Calu3 (cell line): ENCODE data around the gene PCIF1. TPM values are rescaled to one million over a fixed set of nuclear protein-coding genes. Genes with fewer than 3 reads are reported as not detected.

Source experiments
- BruUV-seq: library from RNA; stranded (reverse); fragments of 400-500 nt; replicated peaks from 2 replicates; lab custom pipeline; 2021; lab: Mats Ljungman, UMichigan
- CTCF ChIA-PET: fragments of 300-600 bp; sonication (Branson Sonifier 250); formaldehyde crosslinking; loops from one replicate; lab custom pipeline; 2022; ENCODE audit warnings: antibody characterized with exemption; lab: Charles Lee
- DNase-seq: peaks from one replicate; pipeline ENCODE4 v3.0.0; 2022
- H3K27ac Mint-ChIP-seq: one replicate; pipeline ENCODE4 v1.8.0; 2022; ENCODE audit warnings: mixed read lengths; ENCODE audit not compliant: unreplicated experiment
- H3K27me3 Mint-ChIP-seq: one replicate; pipeline ENCODE4 v1.8.0; 2022; ENCODE audit warnings: mixed read lengths; ENCODE audit not compliant: unreplicated experiment
- H3K36me3 Mint-ChIP-seq: one replicate; pipeline ENCODE4 v1.8.0; 2022; ENCODE audit warnings: mild to moderate bottlenecking, moderate library complexity, mixed read lengths; ENCODE audit not compliant: insufficient read depth, unreplicated experiment
- H3K4me1 Mint-ChIP-seq: one replicate; pipeline ENCODE4 v1.8.0; 2022; ENCODE audit warnings: mild to moderate bottlenecking, low read depth, mixed read lengths; ENCODE audit not compliant: unreplicated experiment
- H3K4me3 Mint-ChIP-seq: one replicate; pipeline ENCODE4 v1.8.0; 2022; ENCODE audit warnings: mild to moderate bottlenecking, low read depth, moderate library complexity, mixed read lengths; ENCODE audit not compliant: unreplicated experiment
- H3K9me3 Mint-ChIP-seq: one replicate; pipeline ENCODE4 v1.8.0; 2022; ENCODE audit warnings: low read depth, mixed read lengths; ENCODE audit not compliant: unreplicated experiment
- CTCF ChIP-seq: fragments of 200-600 bp; IDR thresholded peaks from one replicate; pipeline ENCODE4 v1.8.0; 2022; ENCODE audit warnings: antibody characterized with exemption; ENCODE audit not compliant: unreplicated experiment
- intact Hi-C: fragments of 100-400 bp; cut with micrococcal nuclease; formaldehyde crosslinking; loops from one replicate; pipeline ENCODE4 v1.10.0; 2022; ENCODE audit not compliant: unreplicated experiment
- total RNA-seq: library from RNA; stranded (reverse); gene quantifications from 2 replicates; pipeline ENCODE4 v1.2.3, GENCODE V29; 2022

Gene PCIF1
- total RNA-seq, 1 experiment from 2014 or later = 39.8 TPM

DNA sequence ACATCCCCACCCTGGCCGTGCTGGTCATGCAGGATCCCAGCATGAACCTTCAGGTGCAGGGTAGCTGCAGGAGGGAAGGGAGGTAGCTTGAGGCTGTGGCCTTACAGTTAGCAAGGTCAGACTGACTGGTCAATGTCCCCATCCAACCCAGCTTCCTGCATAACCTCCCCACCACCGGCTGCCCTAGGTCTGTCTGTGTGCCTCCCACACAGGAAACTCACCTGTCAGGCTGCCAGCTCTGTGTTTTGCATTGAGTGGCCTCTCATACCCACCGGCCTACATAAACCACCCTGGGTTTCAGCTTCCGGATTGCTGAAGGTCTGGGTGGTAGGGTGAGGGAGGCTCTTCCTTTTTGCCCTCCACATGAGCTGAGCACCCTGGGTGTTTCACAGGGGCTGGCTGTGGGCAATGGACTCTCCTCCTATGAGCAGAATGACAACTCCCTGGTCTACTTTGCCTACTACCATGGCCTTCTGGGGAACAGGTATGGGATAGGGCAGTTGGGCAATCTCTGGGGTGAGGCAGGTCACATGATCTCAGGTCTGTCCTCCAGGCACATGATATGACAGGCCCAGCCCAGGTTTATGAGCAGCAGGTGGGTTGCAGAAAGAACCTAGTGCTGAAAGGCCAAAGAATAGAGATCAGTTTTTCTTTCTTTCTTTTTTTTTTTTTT is 41.5 kb upstream of the PCIF1 start:
- Mint-ChIP-seq H3K27ac (no peak overlapping the region), H3K36me3 (peaks cover 38% of the 10 kb centered on the region), H3K4me3 (peak overlapping the region; percentile 97), H3K9me3 (no peaks in the 10 kb centered on the region), H3K27me3 (no peaks in the 10 kb centered on the region), H3K4me1 (peaks cover 9% of the 10 kb centered on the region)
- intact Hi-C loops = no loop called here
- DNase-seq = no peak
- TF ChIP-seq CTCF = no peak
- BruUV-seq = no TSS peak
- CTCF ChIA-PET = interaction anchor here (0.6 to 1.4 kb wide), 6 partner anchors 12 to 863 kb away, joined by 3 to 4 read pairs (median 3); partner anchors contain the start of gene ZSWIM1

DNA sequence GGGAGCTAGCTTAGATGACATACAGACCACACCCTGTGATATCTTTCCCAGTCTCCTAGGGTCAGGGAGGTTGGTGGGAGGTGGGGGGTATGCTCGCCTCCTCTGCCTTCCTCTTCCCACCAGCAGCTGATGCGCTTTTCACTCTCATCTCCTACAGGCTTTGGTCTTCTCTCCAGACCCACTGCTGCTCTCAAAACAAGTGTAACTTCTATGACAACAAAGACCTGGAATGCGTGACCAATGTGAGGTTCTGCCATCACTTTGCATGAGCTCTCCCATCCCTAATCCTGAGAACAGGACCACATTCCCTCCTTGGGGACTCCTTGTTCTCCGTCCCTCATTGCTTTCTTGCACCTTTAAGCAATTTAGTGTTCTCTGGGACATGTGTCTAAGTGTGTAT is 40.7 kb upstream of the PCIF1 start:
- Mint-ChIP-seq H3K4me3 (no peak overlapping the region), H3K4me1 (peaks cover 9% of the 10 kb centered on the region), H3K9me3 (no peaks in the 10 kb centered on the region), H3K36me3 (peaks cover 38% of the 10 kb centered on the region), H3K27me3 (no peaks in the 10 kb centered on the region), H3K27ac (no peak overlapping the region)
- no peak for DNase-seq
- CTCF ChIA-PET = interaction anchor here (0.6 kb wide), 2 partner anchors 15 to 864 kb away, joined by 3 read pairs; no protein-coding TSS in a partner anchor
- no peak for TF ChIP-seq CTCF
- BruUV-seq = no TSS peak
- intact Hi-C loops = no loop called here

DNA sequence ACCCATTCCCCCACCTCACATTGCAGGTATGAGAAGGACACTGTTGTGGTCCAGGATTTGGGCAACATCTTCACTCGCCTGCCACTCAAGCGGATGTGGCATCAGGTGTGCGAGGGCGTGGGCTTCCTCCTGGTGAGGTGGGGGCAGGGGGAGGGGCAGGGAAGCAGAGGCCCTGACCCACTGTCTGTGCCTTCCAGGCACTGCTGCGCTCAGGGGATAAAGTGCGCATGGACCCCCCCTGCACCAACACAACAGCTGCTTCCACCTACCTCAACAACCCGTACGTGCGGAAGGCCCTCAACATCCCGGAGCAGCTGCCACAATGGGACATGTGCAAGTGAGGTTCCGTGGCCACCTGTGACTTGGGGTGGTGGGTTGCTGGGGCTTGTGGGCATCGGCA is 39.7 kb upstream of the PCIF1 start:
- Mint-ChIP-seq H3K4me1 (peaks cover 9% of the 10 kb centered on the region), H3K27ac (no peak overlapping the region), H3K9me3 (no peaks in the 10 kb centered on the region), H3K36me3 (peaks cover 36% of the 10 kb centered on the region), H3K4me3 (no peak overlapping the region), H3K27me3 (no peaks in the 10 kb centered on the region)
- no peak for DNase-seq
- TF ChIP-seq CTCF = no peak
- CTCF ChIA-PET = no interaction called here
- intact Hi-C loops = no loop called here
- BruUV-seq = no TSS peak

DNA sequence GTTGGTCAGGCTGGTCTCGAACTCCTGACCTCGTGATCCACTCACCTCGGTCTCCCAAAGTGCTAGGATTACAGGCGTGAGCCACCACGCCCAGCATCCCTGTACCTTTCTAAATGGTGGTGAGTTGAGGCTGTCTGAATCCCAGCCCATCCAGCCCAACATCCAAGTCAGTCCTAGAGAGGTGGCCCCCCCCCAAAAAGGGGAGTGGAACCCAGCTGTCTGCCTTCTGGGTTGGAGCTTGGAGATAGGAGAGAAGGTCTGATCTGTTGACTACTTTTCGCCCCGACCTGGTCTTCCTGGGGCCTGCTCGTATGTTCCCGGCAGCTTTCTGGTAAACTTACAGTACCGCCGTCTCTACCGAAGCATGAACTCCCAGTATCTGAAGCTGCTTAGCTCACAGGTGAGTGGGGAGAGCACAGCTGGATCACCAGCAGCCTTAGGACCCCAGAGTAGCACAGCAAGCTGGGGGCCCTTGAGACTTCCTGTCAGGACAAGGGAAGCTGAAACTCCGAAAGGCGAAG is 37.8 kb upstream of the PCIF1 start:
- BruUV-seq = no TSS peak
- peaks cover 17% of the 10 kb centered on the region for H3K36me3 Mint-ChIP-seq
- H3K4me1 Mint-ChIP-seq = peaks cover 9% of the 10 kb centered on the region
- no peaks in the 10 kb centered on the region for H3K9me3 Mint-ChIP-seq
- TF ChIP-seq CTCF = no peak
- intact Hi-C loops = no loop called here
- CTCF ChIA-PET = no interaction called here
- no peak overlapping the region for H3K27ac Mint-ChIP-seq
- H3K27me3 Mint-ChIP-seq = no peaks in the 10 kb centered on the region
- no peak for DNase-seq
- H3K4me3 Mint-ChIP-seq = no peak overlapping the region
